ENCODE results near the gene NVL. TPM values are rescaled to one million over a fixed set of nuclear protein-coding genes. Genes with fewer than 3 reads are reported as not detected.

The NVL gene
- total and polyA plus RNA-seq, 2 of the 8 experiments (the other 6 are each of a cell fraction or from before 2014, with no cell fraction given), result 22.7 to 45.8 TPM

- Histone ChIP-seq H3K36me3 (ENCODE audit: control insufficient read depth in 2 of 4, insufficient read depth in 4 of 4, low read length in 3 of 4) (peaks cover 0 to 11% (median 3%) of the 10 kb centered on the region in 4 experiments; a peak in 4 of 8 replicates), H3K4me3 (ENCODE audit: extremely low read depth in 1 of 4, insufficient read depth in 2 of 4, low read depth in 3 of 4, low read length in 4 of 4) (no peak overlapping the region), H3K9ac (replicated peaks in 1 of 4; ENCODE audit: extremely low read depth in 1 of 4, low read depth in 3 of 4, low read length in 3 of 4) (no peak overlapping the region), H4K20me1 (replicated peaks in 1 of 2; ENCODE audit: control insufficient read depth in 1 of 2, insufficient read depth in 2 of 2, low read length in 2 of 2) (no peaks in the 10 kb centered on the region), H3K18ac (ENCODE audit: extremely low read depth, low read length) (no peak overlapping the region), H3K79me2 (ENCODE audit: control insufficient read depth in 1 of 2, insufficient read depth in 2 of 2, low read length in 2 of 2) (no peaks in the 10 kb centered on the region), H2BK15ac (ENCODE audit: low read length) (no peak overlapping the region), H2AK5ac (ENCODE audit: low read depth, low read length) (no peak overlapping the region), H3K14ac (ENCODE audit: insufficient read length) (no peak overlapping the region), H2BK12ac (ENCODE audit: low read depth, low read length) (no peak overlapping the region), H3K4me1 (replicated peaks in 1 of 4; ENCODE audit: control insufficient read depth in 3 of 4, insufficient read depth in 4 of 4, low read length in 3 of 4) (peaks cover 0 to 12% (median 5%) of the 10 kb centered on the region in 4 experiments; a peak in 4 of 7 replicates), H2BK5ac (ENCODE audit: low read depth, low read length) (no peak overlapping the region), H2BK120ac (replicated peaks; ENCODE audit: low read depth, low read length) (no peak overlapping the region), H3K27ac (ENCODE audit: low read depth, low read length) (no peak overlapping the region), H3K23me2 (ENCODE audit: low read depth, low read length) (peaks cover 2% of the 10 kb centered on the region; the same call in 1 of the 2 replicates), H3K4me2 (ENCODE audit: insufficient read depth in 1 of 2, low read depth in 2 of 2, low read length in 2 of 2) (no peak overlapping the region), H3K23ac (ENCODE audit: insufficient read length) (no peak overlapping the region), H3K56ac (replicated peaks; ENCODE audit: insufficient read length, low read depth, low read length) (no peak overlapping the region), H2AFZ (ENCODE audit: low read length) (no peak overlapping the region), H3K79me1 (ENCODE audit: low read depth, low read length) (no peaks in the 10 kb centered on the region; the same call in 1 of the 2 replicates), H3K4ac (replicated peaks; ENCODE audit: insufficient read length, low read depth, low read length) (no peak overlapping the region), H4K8ac (ENCODE audit: extremely low read depth, insufficient read depth, low read length) (no peak overlapping the region), H3K27me3 (replicated peaks in 1 of 4; ENCODE audit: control insufficient read depth in 3 of 4, extremely low read depth in 1 of 4, insufficient read depth in 3 of 4, low read length in 3 of 4) (no peaks in the 10 kb centered on the region), H3K9me3 (ENCODE audit: insufficient read depth in 2 of 2, low read depth in 1 of 2, low read length in 1 of 2) (no peaks in the 10 kb centered on the region), H4K5ac (ENCODE audit: insufficient read length, low read depth, low read length) (no peak overlapping the region), H4K91ac (replicated peaks; ENCODE audit: insufficient read length, low read length) (no peak overlapping the region), H2BK20ac (ENCODE audit: low read length) (no peak overlapping the region)
- whole genome bisulfite sequencing, 2 experiments (ENCODE audit: extremely low coverage in 1 of 2, insufficient coverage in 1 of 2, insufficient read length in 1 of 2, insufficient replicate concordance in 2 of 2, low coverage in 1 of 2, low lambda C conversion rate in 2 of 2, missing lambda C conversion rate in 1 of 2), result no CpG with 5 or more reads among the region's 1 CpG
- POLR2A ChIA-PET (ENCODE audit: partially characterized antibody), result no interaction called here
- CTCF ChIA-PET (ENCODE audit: partially characterized antibody), result no interaction called here
- no peak for FAIRE-seq
- no peak for DNase-seq (ENCODE audit: low read depth in 1 of 2, low spot score in 2 of 2)
- TF ChIP-seq CREB1 (IDR thresholded peaks at IDR 0.05) (no peak), NANOG (IDR thresholded peaks at IDR 0.05; ENCODE audit: insufficient read depth, low read depth, low read length, poor library complexity, severe bottlenecking) (no peak), EP300 (IDR thresholded peaks at IDR 0.05; ENCODE audit: borderline replicate concordance in 1 of 2, low read depth in 2 of 2, low read length in 2 of 2) (no peak), POU5F1 (IDR thresholded peaks at IDR 0.05; ENCODE audit: low read depth, low read length) (no peak), RXRA (IDR thresholded peaks at IDR 0.05; ENCODE audit: insufficient read depth, low read depth, low read length) (no peak), RBBP5 (IDR thresholded peaks at IDR 0.05; ENCODE audit: borderline replicate concordance, low read depth, low read length) (no peak), GTF2F1 (IDR thresholded peaks at IDR 0.05; ENCODE audit: borderline replicate concordance, low read depth, low read length) (no peak), CHD2 (IDR thresholded peaks at IDR 0.05; ENCODE audit: low read length) (no peak), PHF8 (conservative IDR thresholded peaks at IDR 0.05; ENCODE audit: low read depth, low read length) (no peak), CTCF (IDR thresholded peaks at IDR 0.05; ENCODE audit: control extremely low read depth in 1 of 3, insufficient read depth in 1 of 3, low read depth in 1 of 3, low read length in 3 of 3) (no peak)
These were observed 76.3 kb downstream of the NVL start for GRCh38 chr1:224253721-224254120.

Data from H1 (cell line).